Suprapubic skin (tissue), 3 donors: ENCODE data around the gene ALG12.

Source experiments
- POLR2AphosphoS5 ChIP-seq, 3 donors: sonication (generic); formaldehyde crosslinking; IDR thresholded peaks; one replicate each; pipeline ENCODE4 v1.6.1; 2017; ENCODE audit warnings: antibody characterized with exemption in 3 of 3
- TF ChIP-seq, protein P1 (sequence below), 2 donors: fragments of 200-600 bp in 1 of 2; fragments of 450-650 bp in 1 of 2; sonication (generic) in 1 of 2; IDR thresholded peaks; one replicate each; pipeline ENCODE4 v1.5.1; 2016 to 2019; ENCODE audit warnings: antibody characterized with exemption in 2 of 2, mild to moderate bottlenecking in 1 of 2, moderate library complexity in 1 of 2

DNA sequence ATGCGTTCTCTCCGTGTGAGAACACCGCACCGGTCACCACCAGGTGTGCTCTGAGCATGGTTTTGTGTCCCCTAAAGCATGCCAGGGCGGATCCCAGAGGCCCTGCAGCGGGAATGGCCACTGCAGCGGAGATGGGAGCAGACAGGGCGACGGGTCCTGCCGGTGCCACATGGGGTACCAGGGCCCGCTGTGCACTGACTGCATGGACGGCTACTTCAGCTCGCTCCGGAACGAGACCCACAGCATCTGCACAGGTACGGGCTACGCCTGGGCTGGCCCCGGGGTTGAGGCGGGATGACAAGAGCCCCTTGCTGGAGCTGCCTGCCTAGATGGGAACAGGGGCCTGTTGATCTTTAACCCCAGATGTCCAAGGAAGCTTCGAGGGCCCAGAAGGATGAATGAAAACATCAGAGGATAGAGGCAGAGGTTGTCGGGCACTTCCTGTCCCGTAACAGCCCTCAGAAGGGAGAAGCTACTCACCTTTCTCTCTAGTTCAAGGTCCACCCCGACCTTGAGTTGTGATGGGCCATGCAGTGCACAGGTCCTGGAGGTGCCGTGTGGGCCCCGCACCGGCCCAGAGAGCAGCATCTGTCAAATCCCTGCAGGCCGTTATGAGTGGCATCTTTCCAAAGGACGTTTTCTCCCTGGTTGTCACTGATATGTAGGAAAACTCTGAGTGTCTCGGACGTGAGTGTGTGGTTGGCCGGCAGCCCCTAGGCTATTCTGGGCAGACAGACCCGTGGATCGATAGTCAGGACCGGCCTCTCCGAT, 3.5 kb upstream of the ALG12 start:
- TF ChIP-seq, protein P1, sequence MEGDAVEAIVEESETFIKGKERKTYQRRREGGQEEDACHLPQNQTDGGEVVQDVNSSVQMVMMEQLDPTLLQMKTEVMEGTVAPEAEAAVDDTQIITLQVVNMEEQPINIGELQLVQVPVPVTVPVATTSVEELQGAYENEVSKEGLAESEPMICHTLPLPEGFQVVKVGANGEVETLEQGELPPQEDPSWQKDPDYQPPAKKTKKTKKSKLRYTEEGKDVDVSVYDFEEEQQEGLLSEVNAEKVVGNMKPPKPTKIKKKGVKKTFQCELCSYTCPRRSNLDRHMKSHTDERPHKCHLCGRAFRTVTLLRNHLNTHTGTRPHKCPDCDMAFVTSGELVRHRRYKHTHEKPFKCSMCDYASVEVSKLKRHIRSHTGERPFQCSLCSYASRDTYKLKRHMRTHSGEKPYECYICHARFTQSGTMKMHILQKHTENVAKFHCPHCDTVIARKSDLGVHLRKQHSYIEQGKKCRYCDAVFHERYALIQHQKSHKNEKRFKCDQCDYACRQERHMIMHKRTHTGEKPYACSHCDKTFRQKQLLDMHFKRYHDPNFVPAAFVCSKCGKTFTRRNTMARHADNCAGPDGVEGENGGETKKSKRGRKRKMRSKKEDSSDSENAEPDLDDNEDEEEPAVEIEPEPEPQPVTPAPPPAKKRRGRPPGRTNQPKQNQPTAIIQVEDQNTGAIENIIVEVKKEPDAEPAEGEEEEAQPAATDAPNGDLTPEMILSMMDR (IDR thresholded peaks at IDR 0.05) = no peak
- no peak for TF ChIP-seq POLR2AphosphoS5 (IDR thresholded peaks at IDR 0.05)
